Heart right ventricle (tissue), 16 donors: ENCODE measurements around the gene CDC42BPA. TPM values are rescaled to one million over a fixed set of nuclear protein-coding genes. Genes with fewer than 3 reads are reported as not detected.

ENCODE experiments used
- ATAC-seq, 8 donors: fragments of 200-7000 bp; cut with Tn5 transposase; one replicate each; pipeline ENCODE4 v1.9.1; 2020; ENCODE audit warnings: mild to moderate bottlenecking in 8 of 8, moderate library complexity in 8 of 8, moderate number of reproducible peaks in 1 of 8
- DNase-seq, 2 donors: peaks; one replicate each; pipeline ENCODE4 v3.0.0-alpha.2; 2020
- H3K27ac ChIP-seq, 10 donors: fragments of 200-600 bp; sonication (generic) in 2 of 10; one replicate each; pipeline versions ENCODE4 v1.5.0 to v1.8.0; 2020 to 2022; ENCODE audit warnings: mild to moderate bottlenecking in 3 of 10
- H3K27me3 ChIP-seq, 7 donors: fragments of 200-600 bp; one replicate each; pipeline ENCODE4 v1.8.0; 2021 to 2022; ENCODE audit warnings: mild to moderate bottlenecking in 2 of 7
- H3K36me3 ChIP-seq, 9 donors: fragments of 200-600 bp; sonication (generic) in 1 of 9; one replicate each; pipeline versions ENCODE4 v1.5.0 to v1.8.0; 2020 to 2022; ENCODE audit warnings: mild to moderate bottlenecking in 2 of 9
- H3K4me1 ChIP-seq, 9 donors: fragments of 200-600 bp; sonication (generic) in 1 of 9; one replicate each; pipeline versions ENCODE4 v1.5.0 to v1.8.0; 2020 to 2022; ENCODE audit warnings: mild to moderate bottlenecking in 4 of 9
- H3K4me3 ChIP-seq, 10 donors: fragments of 200-600 bp; sonication (generic) in 2 of 10; one replicate each; pipeline versions ENCODE4 v1.5.0 to v1.8.0; 2020 to 2022; ENCODE audit warnings: mild to moderate bottlenecking in 7 of 10, moderate library complexity in 2 of 10
- H3K9me3 ChIP-seq, 11 donors: fragments of 200-600 bp in 10 of 11; sonication (generic) in 2 of 11; one replicate each; pipeline versions ENCODE4 v1.5.0 to v1.8.0; 2013 to 2022; ENCODE audit warnings: mild to moderate bottlenecking in 2 of 11, control low read depth in 1 of 11, moderate library complexity in 1 of 11
- WGBS, 2 donors: extraction: QIAGEN DNeasy Blood & Tissue Kit; methylation state at CpG; one replicate each; pipeline ENCODE4 v1.1.7; 2013; ENCODE audit warnings: inconsistent platforms in 1 of 2; 5-methylcytosine and 5-hydroxymethylcytosine counted together
- intact Hi-C, 10 donors: fragments of 100-400 bp; cut with DNase I; formaldehyde crosslinking; loops; one replicate each; pipeline versions ENCODE4 v1.11.1 to v1.14.2; 2022
- polyA plus RNA-seq, 2 donors: library from polyadenylated mRNA; stranded (reverse); fragments of 200-250 nt; gene quantifications; one replicate each; pipeline ENCODE4 v1.2.3, GENCODE V29; 2013
- total RNA-seq, 10 donors: library from RNA; stranded (reverse); fragmentation: NEBNext Ultra II Directional in 3 of 10; extraction: Animal tissue kit (Norgen Biotek cat#: 25700) in 3 of 10; gene quantifications; one replicate each; pipeline versions ENCODE4 v1.2.1 to v1.2.4, GENCODE V29; 2021 to 2023
- TF ChIP-seq, protein P1 (sequence below), 9 donors: fragments of 200-600 bp; sonication (generic) in 2 of 9; IDR thresholded peaks; one replicate each; pipeline versions ENCODE4 v1.5.0 to v1.8.0; 2021 to 2022; ENCODE audit warnings: antibody characterized with exemption in 9 of 9, mild to moderate bottlenecking in 5 of 9, moderate library complexity in 1 of 9
- donor health status: Arrhythmogenic right ventricular cardiomyopathy.
- donor health status: ischemic (EF 13 %, LVEDD 7.1; RV severe dilation, severe dysfunction).
- donor health status: healthy with polysubstance abuse.
- donor health status: DM: no; HTN: yes; CAD: no.
- donor health status: DM: no; HTN: no; CAD: no.
- donor health status: ischemic (EF 25% LVEDD 6.9; RV normal size, moderate dysfunction).
- donor health status: ischemic (EF 25% LVEDD 5.7; RV mildly dilated, moderate dysfunction).
- donor health status: healthy.
- donor health status: DM: yes; HTN: yes; CAD: no.
- donor health status: Ischemic cardiomyopathy.
- donor health status: ischemic (EF 35%, LVEDD 5.7; RV mildly dilated, moderate dysfunction).
- donor health status: nonischemic (EF 11% LVEDD 7.7; RV severe dilation, severe dysfunction).
- donor health status: DM: yes; HTN: yes; CAD: no.
- donor health status: PGD.
- donor health status: ischemic (EF 29% LVEDD 5.4; RV normal size, mild dysfunction).
- donor health status: nonischemic (EF 23%, LVEDD 6.1; RV moderate dilation, normal function).

The CDC42BPA gene
- total and polyA plus RNA-seq, 12 donors: 8.6 to 39.5 (median 31.5) TPM

- TF ChIP-seq, protein P1, sequence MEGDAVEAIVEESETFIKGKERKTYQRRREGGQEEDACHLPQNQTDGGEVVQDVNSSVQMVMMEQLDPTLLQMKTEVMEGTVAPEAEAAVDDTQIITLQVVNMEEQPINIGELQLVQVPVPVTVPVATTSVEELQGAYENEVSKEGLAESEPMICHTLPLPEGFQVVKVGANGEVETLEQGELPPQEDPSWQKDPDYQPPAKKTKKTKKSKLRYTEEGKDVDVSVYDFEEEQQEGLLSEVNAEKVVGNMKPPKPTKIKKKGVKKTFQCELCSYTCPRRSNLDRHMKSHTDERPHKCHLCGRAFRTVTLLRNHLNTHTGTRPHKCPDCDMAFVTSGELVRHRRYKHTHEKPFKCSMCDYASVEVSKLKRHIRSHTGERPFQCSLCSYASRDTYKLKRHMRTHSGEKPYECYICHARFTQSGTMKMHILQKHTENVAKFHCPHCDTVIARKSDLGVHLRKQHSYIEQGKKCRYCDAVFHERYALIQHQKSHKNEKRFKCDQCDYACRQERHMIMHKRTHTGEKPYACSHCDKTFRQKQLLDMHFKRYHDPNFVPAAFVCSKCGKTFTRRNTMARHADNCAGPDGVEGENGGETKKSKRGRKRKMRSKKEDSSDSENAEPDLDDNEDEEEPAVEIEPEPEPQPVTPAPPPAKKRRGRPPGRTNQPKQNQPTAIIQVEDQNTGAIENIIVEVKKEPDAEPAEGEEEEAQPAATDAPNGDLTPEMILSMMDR (IDR thresholded peaks at IDR 0.05): no peak
Measured at GRCh38 chr1:227228201-227228600, 90.1 kb downstream of the CDC42BPA start.

DNA sequence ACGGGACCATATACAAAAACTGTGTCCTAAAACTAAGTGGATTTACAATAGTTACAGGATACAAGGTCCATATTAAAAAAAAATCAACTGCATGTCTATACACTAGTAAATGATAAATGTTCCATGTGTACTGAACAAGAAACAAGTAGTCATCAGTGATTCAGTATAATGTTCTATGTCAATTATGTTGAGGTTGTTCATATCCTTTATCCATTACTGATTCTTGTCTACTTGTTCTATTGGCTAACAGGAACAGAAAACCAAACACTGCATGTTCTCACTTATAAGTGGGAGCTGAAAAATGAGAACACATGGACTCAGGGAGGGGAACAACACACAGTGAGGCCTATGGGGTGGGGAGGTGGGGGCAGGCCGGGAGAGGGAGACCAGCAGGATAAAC is 90.5 kb downstream of the CDC42BPA start:
- intact Hi-C loops: no loop called here

More at GRCh38 chr1:227228201-227228600, 90.1 kb downstream of the CDC42BPA start:
- DNase-seq (no peak), ATAC-seq (no peak)
- Histone ChIP-seq H3K4me3 (no peak overlapping the region), H3K27ac (no peak overlapping the region), H3K36me3 (peaks cover 0 to 8% (median 0%) of the 10 kb centered on the region in 9 donors), H3K27me3 (no peaks in the 10 kb centered on the region), H3K4me1 (peaks cover 0 to 38% (median 10%) of the 10 kb centered on the region in 9 donors), H3K9me3 (no peaks in the 10 kb centered on the region)
- WGBS, 2 donors: 97 to 98% methylated on average over 3 of the region's 3 CpGs
- intact Hi-C loops: no loop called here

DNA sequence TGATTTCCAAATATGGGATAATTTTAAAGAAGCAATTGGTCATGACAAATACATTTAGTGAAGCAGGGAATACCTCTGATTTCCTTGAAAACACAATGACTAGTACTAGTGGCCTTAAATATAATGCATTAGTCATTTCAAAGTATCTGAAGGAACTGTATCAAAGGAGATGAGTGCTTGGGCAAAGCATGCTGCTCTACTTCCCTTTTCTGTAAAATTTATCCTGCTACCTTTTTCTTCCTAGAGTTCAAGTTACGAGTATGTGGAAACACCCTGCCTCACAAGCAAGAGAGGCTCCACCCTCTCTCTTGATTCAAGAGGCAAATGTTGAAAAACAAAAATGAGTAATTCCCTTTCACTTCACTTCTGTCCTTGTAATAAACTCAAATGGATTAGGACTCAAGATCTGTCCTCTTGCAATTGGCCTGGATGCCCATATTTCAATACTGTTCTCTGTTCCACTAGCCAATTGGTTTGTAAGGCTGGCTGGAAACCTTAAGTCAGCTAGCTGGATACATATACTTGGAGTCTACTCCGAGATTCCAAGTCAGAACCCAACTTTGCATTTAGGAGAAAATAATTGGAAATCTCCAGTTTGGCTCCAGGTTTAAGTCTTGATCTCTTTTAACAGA is 92.5 kb downstream of the CDC42BPA start:
- no peaks in the 10 kb centered on the region for H3K27me3 ChIP-seq
- 63 to 78% methylated on average over 2 of the region's 2 CpGs for WGBS, 2 donors
- DNase-seq (no peak), ATAC-seq (peak in 1 of 8 donors; percentile 25)
- H3K9me3 ChIP-seq: no peaks in the 10 kb centered on the region
- peaks cover 0 to 56% (median 10%) of the 10 kb centered on the region in 9 donors for H3K4me1 ChIP-seq
- H3K27ac ChIP-seq: no peak overlapping the region
- intact Hi-C loops: no loop called here
- TF ChIP-seq, protein P1 (IDR thresholded peaks at IDR 0.05): no peak
- no peak overlapping the region for H3K4me3 ChIP-seq
- no peaks in the 10 kb centered on the region for H3K36me3 ChIP-seq

More for the DNA sequence above, 90.5 kb downstream of the CDC42BPA start:
- no peak overlapping the region for H3K4me3 ChIP-seq
- ATAC-seq: no peak
- H3K27ac ChIP-seq: no peak overlapping the region
- no peaks in the 10 kb centered on the region for H3K27me3 ChIP-seq
- TF ChIP-seq, protein P1 (IDR thresholded peaks at IDR 0.05): no peak
- 83 to 93% methylated on average over 2 of the region's 2 CpGs for WGBS, 2 donors
- peaks cover 0 to 42% (median 10%) of the 10 kb centered on the region in 9 donors for H3K4me1 ChIP-seq
- H3K36me3 ChIP-seq: peaks cover 0 to 6% (median 0%) of the 10 kb centered on the region in 9 donors
- no peak for DNase-seq
- H3K9me3 ChIP-seq: no peaks in the 10 kb centered on the region

- H3K36me3 ChIP-seq: no peaks in the 10 kb centered on the region
- 89 to 94% methylated on average over 1 of the region's 1 CpG for WGBS, 2 donors
- peak overlapping the region in 1 of 10 donors; percentile 2 for H3K27ac ChIP-seq
- H3K9me3 ChIP-seq: no peaks in the 10 kb centered on the region
- ATAC-seq: no peak
- intact Hi-C loops: loop anchor here in 1 of 10 donors (5.0 kb wide), 1 partner anchor 214 kb away; no protein-coding TSS in a partner anchor
- H3K4me3 ChIP-seq: no peak overlapping the region
- TF ChIP-seq, protein P1 (IDR thresholded peaks at IDR 0.05): no peak
- no peak for DNase-seq
- no peaks in the 10 kb centered on the region for H3K27me3 ChIP-seq
- H3K4me1 ChIP-seq: peaks cover 0 to 79% (median 29%) of the 10 kb centered on the region in 9 donors
Measured at GRCh38 chr1:227223171-227223806, 95.0 kb downstream of the CDC42BPA start.
